IMR-90 (cell line): ENCODE measurements around the gene RPH3AL. TPM values are rescaled to one million over a fixed set of nuclear protein-coding genes. Genes with fewer than 3 reads are reported as not detected.

ENCODE experiments used
- ATAC-seq: fragments of 200-7000 bp; cut with Tn5 transposase; 2 replicates; pipeline ENCODE4 v1.9.1; 2020; ENCODE audit warnings: low read depth, mild to moderate bottlenecking, moderate library complexity
- BruUV-seq: library from RNA; stranded (reverse); fragments of 400-500 nt; replicated peaks from 2 replicates; lab custom pipeline; 2021; lab: Mats Ljungman, UMichigan
- CTCF ChIA-PET: fragments of 300-600 bp; formaldehyde crosslinking; extraction: SDS; loops from one replicate; lab custom pipeline; 2021; ENCODE audit warnings: antibody characterized with exemption; lab: Yijun Ruan, JAX
- POLR2A ChIA-PET: fragments of 300-600 bp; sonication (Branson Sonifier 250); formaldehyde crosslinking; loops from one replicate; lab custom pipeline; 2022; ENCODE audit warnings: antibody characterized with exemption; ENCODE audit not compliant: unreplicated experiment; lab: Charles Lee
- DNase-seq: peaks from one replicate; pipeline ENCODE4 v3.0.0; 2013
- H2AFZ ChIP-seq: replicated peaks from 2 replicates; pipeline ENCODE3; 2013; ENCODE audit warnings: low read length, mild to moderate bottlenecking; ENCODE audit not compliant: poor library complexity
- H2AK5ac ChIP-seq: 2 replicates; pipeline ENCODE4 v1.6.1; 2013; ENCODE audit warnings: low read depth, low read length, inconsistent platforms
- H2AK9ac ChIP-seq: replicated peaks from 2 replicates; pipeline ENCODE3; 2013; ENCODE audit warnings: mild to moderate bottlenecking, low read depth, low read length, moderate library complexity; ENCODE audit not compliant: poor library complexity
- H2BK120ac ChIP-seq: 2 replicates; pipeline ENCODE4 v1.6.1; 2013; ENCODE audit warnings: low read depth, low read length, inconsistent platforms
- H2BK15ac ChIP-seq: 3 replicates; pipeline ENCODE4 v1.6.1; 2013; ENCODE audit warnings: low read depth, low read length, inconsistent platforms
- H2BK20ac ChIP-seq: 2 replicates; pipeline ENCODE4 v1.6.1; 2013; ENCODE audit warnings: low read depth, mild to moderate bottlenecking, inconsistent platforms, low read length, moderate library complexity
- H2BK5ac ChIP-seq: 2 replicates; pipeline ENCODE4 v1.6.1; 2013; ENCODE audit warnings: mild to moderate bottlenecking, low read depth, low read length, inconsistent platforms; ENCODE audit not compliant: poor library complexity, severe bottlenecking
- H3K14ac ChIP-seq: replicated peaks from 2 replicates; pipeline ENCODE4 v1.6.1; 2013; ENCODE audit warnings: low read depth, low read length, inconsistent platforms
- H3K18ac ChIP-seq: 2 replicates; pipeline ENCODE4 v1.6.1; 2013; ENCODE audit warnings: low read depth, low read length, control low read depth
- H3K23ac ChIP-seq: 2 replicates; pipeline ENCODE4 v1.6.1; 2013; ENCODE audit warnings: low read depth, low read length, inconsistent platforms
- H3K27ac ChIP-seq: 2 replicates; pipeline ENCODE4 v1.5.1; 2013; ENCODE audit warnings: mild to moderate bottlenecking, control low read depth, low read length; ENCODE audit not compliant: insufficient read depth
- H3K27me3 ChIP-seq: 2 replicates; pipeline ENCODE4 v1.6.1; 2013; ENCODE audit warnings: low read length; ENCODE audit not compliant: control insufficient read depth, insufficient read depth
- H3K36me3 ChIP-seq: 2 replicates; pipeline ENCODE4 v1.6.1; 2013; ENCODE audit warnings: low read length, mixed read lengths; ENCODE audit not compliant: control insufficient read depth, insufficient read depth
- H3K4ac ChIP-seq: 2 replicates; pipeline ENCODE4 v1.6.1; 2013; ENCODE audit warnings: low read depth, low read length, inconsistent platforms
- H3K4me1 ChIP-seq: 2 replicates; pipeline ENCODE4 v1.6.1; 2013; ENCODE audit warnings: low read length, mixed read lengths; ENCODE audit not compliant: control insufficient read depth, insufficient read depth
- H3K4me2 ChIP-seq: 2 replicates; pipeline ENCODE4 v1.6.1; 2013; ENCODE audit warnings: low read depth, mild to moderate bottlenecking, control low read depth, low read length, moderate library complexity
- H3K4me3 ChIP-seq: 2 replicates; pipeline ENCODE4 v1.5.1; 2013; ENCODE audit warnings: low read depth, mild to moderate bottlenecking, control low read depth, low read length, moderate library complexity; ENCODE audit not compliant: insufficient read depth
- H3K56ac ChIP-seq: 2 replicates; pipeline ENCODE4 v1.6.1; 2013; ENCODE audit warnings: low read length, inconsistent platforms; ENCODE audit not compliant: insufficient read depth; ENCODE audit errors: extremely low read depth
- H3K79me1 ChIP-seq, 2 experiments: 2 replicates each; pipeline ENCODE4 v1.6.1; 2013; ENCODE audit warnings: low read length in 2 of 2, inconsistent platforms in 1 of 2, low read depth in 1 of 2
- H3K9ac ChIP-seq: 2 replicates; pipeline ENCODE4 v1.6.1; 2013; ENCODE audit warnings: low read depth, low read length, control low read depth
- H3K9me1 ChIP-seq: 2 replicates; pipeline ENCODE4 v1.6.1; 2013; ENCODE audit warnings: low read length, inconsistent platforms; ENCODE audit not compliant: insufficient read depth
- H3K9me3 ChIP-seq: 2 replicates; pipeline ENCODE4 v1.6.1; 2013; ENCODE audit warnings: low read length; ENCODE audit not compliant: control insufficient read depth, insufficient read depth
- H4K20me1 ChIP-seq: 2 replicates; pipeline ENCODE4 v1.6.1; 2013; ENCODE audit warnings: low read length, inconsistent platforms; ENCODE audit not compliant: insufficient read depth
- H4K5ac ChIP-seq: 2 replicates; pipeline ENCODE4 v1.6.1; 2013; ENCODE audit warnings: mild to moderate bottlenecking, low read depth, low read length, control low read depth
- H4K8ac ChIP-seq, 2 experiments: 2 replicates each; pipeline ENCODE4 v1.6.1; 2013; ENCODE audit warnings: low read depth in 2 of 2, low read length in 2 of 2, control low read depth in 1 of 2, inconsistent platforms in 1 of 2
- H4K91ac ChIP-seq: 2 replicates; pipeline ENCODE4 v1.6.1; 2013; ENCODE audit warnings: low read depth, low read length, inconsistent platforms; ENCODE audit not compliant: insufficient read depth
- CHD1 ChIP-seq: IDR thresholded peaks from 2 replicates; pipeline ENCODE4 v1.6.1; 2012; ENCODE audit warnings: low read depth, low read length, improper control_type of control experiment
- CTCF ChIP-seq: conservative IDR thresholded peaks from 2 replicates; pipeline ENCODE4 v1.5.1; 2012; ENCODE audit warnings: mild to moderate bottlenecking, low read depth, low read length, improper control_type of control experiment
- MAFK ChIP-seq: IDR thresholded peaks from 2 replicates; pipeline ENCODE4 v1.6.1; 2012; ENCODE audit warnings: low read depth, low read length, improper control_type of control experiment
- MAZ ChIP-seq: IDR thresholded peaks from 2 replicates; pipeline ENCODE4 v1.6.1; 2012; ENCODE audit warnings: low read depth, mild to moderate bottlenecking, low read length, improper control_type of control experiment, moderate library complexity, borderline replicate concordance
- MXI1 ChIP-seq: IDR thresholded peaks from 2 replicates; pipeline ENCODE4 v1.6.1; 2012; ENCODE audit warnings: low read depth, mild to moderate bottlenecking, low read length, moderate library complexity, borderline replicate concordance
- NFE2L2 ChIP-seq: fragments of 150-350 bp; IDR thresholded peaks from 2 replicates; pipeline ENCODE4 v1.6.1; 2016; ENCODE audit warnings: low read depth, mild to moderate bottlenecking, low read length
- RAD21 ChIP-seq: IDR thresholded peaks from 2 replicates; pipeline ENCODE4 v1.6.1; 2012; ENCODE audit warnings: low read length, improper control_type of control experiment
- RFX5 ChIP-seq: IDR thresholded peaks from 2 replicates; pipeline ENCODE4 v1.8.0; 2012; ENCODE audit warnings: low read depth, mild to moderate bottlenecking, low read length, moderate library complexity
- SMC3 ChIP-seq: fragments of 150-350 bp; IDR thresholded peaks from 2 replicates; pipeline ENCODE4 v1.6.1; 2016; ENCODE audit warnings: low read depth, mild to moderate bottlenecking, antibody characterized with exemption, low read length, moderate library complexity
- WGBS, 2 experiments: methylation state at CpG; one replicate each; pipeline versions ENCODE4 v1.1.5 to v1.1.7; 2013; ENCODE audit warnings: missing lambda C conversion rate in 2 of 2; ENCODE audit not compliant: insufficient read length in 1 of 2; ENCODE audit errors: extremely low coverage in 2 of 2; 5-methylcytosine and 5-hydroxymethylcytosine counted together
- dilution Hi-C: fragments of 300-500 bp; cut with HindIII; formaldehyde crosslinking; loops from one replicate; pipeline ENCODE4 v1.14.3; 2018; ENCODE audit warnings: low sequenced_read_pairs; ENCODE audit not compliant: unreplicated experiment
- in situ Hi-C: fragments of 300-500 bp; cut with MboI; formaldehyde crosslinking; loops from 3 replicates; pipeline ENCODE4 v1.14.3; 2019; ENCODE audit warnings: low sequenced_read_pairs, inconsistent platforms, mixed read lengths
- intact Hi-C: fragments of 100-400 bp; cut with micrococcal nuclease; formaldehyde crosslinking; loops from 2 replicates; pipeline ENCODE4 v1.10.0; 2022
- polyA plus RNA-seq, 3 experiments: library from polyadenylated mRNA; depleted of rRNA; stranded (reverse); fragments of >200 nt; gene quantifications; 2 replicates each; pipeline ENCODE4 v1.2.3, GENCODE V29; 2012; ENCODE audit warnings: low replicate concordance in 1 of 3
- total RNA-seq: library from RNA; depleted of rRNA; stranded (reverse); fragments of >200 nt; gene quantifications from 2 replicates; pipeline ENCODE4 v1.2.3, GENCODE V29; 2012
- TF ChIP-seq, protein P1 (sequence below): fragments of 150-350 bp; IDR thresholded peaks from 2 replicates; pipeline ENCODE4 v1.6.1; 2017; ENCODE audit warnings: mild to moderate bottlenecking, antibody characterized with exemption, low read length, low read depth
- TF ChIP-seq, protein P2 (sequence below): fragments of 150-350 bp; IDR thresholded peaks from 2 replicates; pipeline ENCODE4 v1.6.1; 2016; ENCODE audit warnings: low read depth, mild to moderate bottlenecking, low read length, moderate library complexity, borderline replicate concordance

The RPH3AL gene
- total and polyA plus RNA-seq, 2 of the 4 experiments (the other 2 are of a cell fraction): 1.8 to 2.5 TPM

- no peak for TF ChIP-seq SMC3
These were observed 126.2 kb downstream of the RPH3AL start (continued) for GRCh38 chr17:226108-227077.

GRCh38 chr17:225551-225950, 127.1 kb downstream of the RPH3AL start:
- Histone ChIP-seq H3K27ac (no peak overlapping the region), H2AK5ac (no peak overlapping the region), H4K20me1 (no peaks in the 10 kb centered on the region), H3K4ac (no peak overlapping the region), H2BK20ac (no peak overlapping the region), H3K27me3 (peaks cover 4% of the 10 kb centered on the region; the same call in 1 of the 2 replicates), H3K9me3 (no peaks in the 10 kb centered on the region), H3K36me3 (no peaks in the 10 kb centered on the region), H3K79me1 (no peaks in the 10 kb centered on the region), H2BK120ac (no peak overlapping the region), H2BK15ac (no peak overlapping the region), H4K91ac (no peak overlapping the region), H2BK5ac (no peak overlapping the region), H3K56ac (no peak overlapping the region), H2AK9ac (no peak overlapping the region), H3K14ac (no peak overlapping the region), H4K5ac (no peak overlapping the region), H2AFZ (no peak overlapping the region), H3K4me2 (no peak overlapping the region), H3K4me1 (no peaks in the 10 kb centered on the region; the same call in 1 of the 2 replicates), H3K18ac (no peak overlapping the region), H4K8ac (no peak overlapping the region), H3K23ac (no peak overlapping the region), H3K4me3 (no peak overlapping the region), H3K9ac (no peak overlapping the region), H3K9me1 (no peaks in the 10 kb centered on the region)
- 80% methylated on average over 1 of the region's 9 CpGs; no CpG with 5 or more reads in 1 of the 2 experiments for WGBS, 2 experiments
- ATAC-seq (no peak), DNase-seq (no peak)
- ChIA-PET POLR2A (no interaction called here), CTCF (no interaction called here)
- in situ Hi-C loops (no loop called here), intact Hi-C loops (no loop called here), dilution Hi-C loops (no loop called here)
- no TSS peak for BruUV-seq
- TF ChIP-seq CTCF (no peak), MXI1 (no peak), SMC3 (no peak), NFE2L2 (no peak), MAZ (no peak), MAFK (no peak), RAD21 (no peak), CHD1 (no peak), RFX5 (no peak)
- TF ChIP-seq, protein P1, sequence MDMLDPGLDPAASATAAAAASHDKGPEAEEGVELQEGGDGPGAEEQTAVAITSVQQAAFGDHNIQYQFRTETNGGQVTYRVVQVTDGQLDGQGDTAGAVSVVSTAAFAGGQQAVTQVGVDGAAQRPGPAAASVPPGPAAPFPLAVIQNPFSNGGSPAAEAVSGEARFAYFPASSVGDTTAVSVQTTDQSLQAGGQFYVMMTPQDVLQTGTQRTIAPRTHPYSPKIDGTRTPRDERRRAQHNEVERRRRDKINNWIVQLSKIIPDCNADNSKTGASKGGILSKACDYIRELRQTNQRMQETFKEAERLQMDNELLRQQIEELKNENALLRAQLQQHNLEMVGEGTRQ: no peak
- TF ChIP-seq, protein P2, sequence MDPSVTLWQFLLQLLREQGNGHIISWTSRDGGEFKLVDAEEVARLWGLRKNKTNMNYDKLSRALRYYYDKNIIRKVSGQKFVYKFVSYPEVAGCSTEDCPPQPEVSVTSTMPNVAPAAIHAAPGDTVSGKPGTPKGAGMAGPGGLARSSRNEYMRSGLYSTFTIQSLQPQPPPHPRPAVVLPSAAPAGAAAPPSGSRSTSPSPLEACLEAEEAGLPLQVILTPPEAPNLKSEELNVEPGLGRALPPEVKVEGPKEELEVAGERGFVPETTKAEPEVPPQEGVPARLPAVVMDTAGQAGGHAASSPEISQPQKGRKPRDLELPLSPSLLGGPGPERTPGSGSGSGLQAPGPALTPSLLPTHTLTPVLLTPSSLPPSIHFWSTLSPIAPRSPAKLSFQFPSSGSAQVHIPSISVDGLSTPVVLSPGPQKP: no peak
